ENCODE data around the gene SIMC1.
"Not testable (repeated sequence)": the region's sequence is repeated elsewhere in the genome, so short reads cannot be mapped to it uniquely, and the experiment has no call there.

DNA sequence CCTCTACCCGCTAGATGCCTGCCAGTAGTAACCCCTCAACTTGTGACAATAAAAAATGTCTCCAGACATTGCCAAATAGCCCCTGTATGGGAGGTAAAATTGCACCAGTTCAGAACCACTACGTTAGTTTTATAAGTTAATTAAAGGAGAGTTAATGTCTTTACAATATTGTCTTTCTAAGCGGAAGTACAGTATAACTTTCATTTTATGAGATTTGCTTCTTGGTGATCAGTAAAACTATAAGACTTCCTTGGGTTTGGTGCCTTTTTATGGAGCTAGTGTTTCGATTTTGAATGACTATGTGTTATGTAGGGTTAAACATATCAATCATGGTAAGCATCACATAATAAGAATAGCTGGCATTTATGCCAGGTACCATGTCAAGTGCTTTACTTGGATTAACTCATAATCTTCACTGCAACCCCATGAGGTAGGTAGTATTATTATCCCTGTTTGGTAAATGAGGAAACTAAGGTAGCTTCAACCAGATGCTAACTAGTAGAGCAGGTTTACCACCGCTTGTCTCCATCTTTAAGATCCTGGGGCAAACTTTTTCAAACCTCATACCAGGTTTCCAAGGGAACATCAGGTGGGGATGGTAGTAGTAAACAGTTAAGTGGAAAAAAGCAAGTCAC, 19.8 kb downstream of the SIMC1 start:
- TF ChIP-seq, protein P1, sequence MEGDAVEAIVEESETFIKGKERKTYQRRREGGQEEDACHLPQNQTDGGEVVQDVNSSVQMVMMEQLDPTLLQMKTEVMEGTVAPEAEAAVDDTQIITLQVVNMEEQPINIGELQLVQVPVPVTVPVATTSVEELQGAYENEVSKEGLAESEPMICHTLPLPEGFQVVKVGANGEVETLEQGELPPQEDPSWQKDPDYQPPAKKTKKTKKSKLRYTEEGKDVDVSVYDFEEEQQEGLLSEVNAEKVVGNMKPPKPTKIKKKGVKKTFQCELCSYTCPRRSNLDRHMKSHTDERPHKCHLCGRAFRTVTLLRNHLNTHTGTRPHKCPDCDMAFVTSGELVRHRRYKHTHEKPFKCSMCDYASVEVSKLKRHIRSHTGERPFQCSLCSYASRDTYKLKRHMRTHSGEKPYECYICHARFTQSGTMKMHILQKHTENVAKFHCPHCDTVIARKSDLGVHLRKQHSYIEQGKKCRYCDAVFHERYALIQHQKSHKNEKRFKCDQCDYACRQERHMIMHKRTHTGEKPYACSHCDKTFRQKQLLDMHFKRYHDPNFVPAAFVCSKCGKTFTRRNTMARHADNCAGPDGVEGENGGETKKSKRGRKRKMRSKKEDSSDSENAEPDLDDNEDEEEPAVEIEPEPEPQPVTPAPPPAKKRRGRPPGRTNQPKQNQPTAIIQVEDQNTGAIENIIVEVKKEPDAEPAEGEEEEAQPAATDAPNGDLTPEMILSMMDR (IDR thresholded peaks at IDR 0.05): not testable (repeated sequence)
- not testable (repeated sequence) for TF ChIP-seq POLR2A (IDR thresholded peaks at IDR 0.05)
